ENCODE measurements around the gene HMOX1. TPM values are rescaled to one million over a fixed set of nuclear protein-coding genes. Genes with fewer than 3 reads are reported as not detected.

Gene HMOX1
- total RNA-seq, 2 experiments from 2014 or later, result 0.22 TPM; not detected in 1

DNA sequence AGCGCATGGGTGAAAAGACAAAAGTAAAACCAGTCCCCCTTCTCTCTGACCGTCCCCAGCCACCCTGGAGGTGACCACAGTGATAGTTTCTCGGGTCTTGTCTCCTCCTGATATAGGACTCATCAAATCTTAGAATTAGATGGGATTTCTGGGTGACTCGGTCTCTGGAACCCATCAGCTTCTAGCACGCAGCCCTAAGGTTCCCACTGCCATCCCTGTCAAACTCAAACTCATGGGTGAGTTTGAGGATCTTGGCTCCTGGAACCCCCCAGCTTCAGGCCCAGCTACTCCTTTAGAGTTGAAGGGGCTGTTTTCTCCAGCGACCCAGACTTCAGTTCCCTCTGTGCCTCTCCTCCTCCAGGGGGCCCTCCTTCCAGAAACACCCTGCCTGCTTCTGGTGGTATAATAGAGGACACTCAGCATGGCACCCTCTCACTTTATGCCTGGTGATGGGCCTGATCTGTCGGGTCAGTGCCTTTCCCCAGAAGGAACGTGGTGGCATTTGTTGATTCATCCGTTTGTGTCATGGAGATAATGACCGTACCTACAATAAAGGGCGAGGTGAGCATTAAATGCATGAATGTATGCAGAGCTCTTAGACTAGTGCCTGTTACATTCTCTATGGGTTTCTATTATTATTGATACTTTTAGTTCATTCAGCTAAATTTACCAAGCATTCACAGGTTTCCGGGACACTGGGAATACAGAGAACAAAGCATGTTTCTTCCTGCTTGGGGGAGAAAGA lies 50.8 kb downstream of the HMOX1 start:
- Mint-ChIP-seq H3K4me3 (no peak overlapping the region), H3K9me3 (peaks cover 7% of the 10 kb centered on the region), H3K4me1 (ENCODE audit: low read depth) (no peaks in the 10 kb centered on the region), H3K27me3 (no peaks in the 10 kb centered on the region), H3K27ac (peak overlapping the region; percentile 30), H3K36me3 (ENCODE audit: low read depth) (peaks cover 57% of the 10 kb centered on the region)
- ChIA-PET CTCF (interaction anchor here (0.9 to 5.4 kb wide), 12 partner anchors 10 to 153 kb away, joined by 3 to 29 read pairs (median 5); no protein-coding TSS in a partner anchor), POLR2A (interaction anchor here (1.1 to 16.6 kb wide), 3 partner anchors 11 to 148 kb away, joined by 3 to 237 read pairs (median 9); no protein-coding TSS in a partner anchor)
- TF ChIP-seq, protein P1, sequence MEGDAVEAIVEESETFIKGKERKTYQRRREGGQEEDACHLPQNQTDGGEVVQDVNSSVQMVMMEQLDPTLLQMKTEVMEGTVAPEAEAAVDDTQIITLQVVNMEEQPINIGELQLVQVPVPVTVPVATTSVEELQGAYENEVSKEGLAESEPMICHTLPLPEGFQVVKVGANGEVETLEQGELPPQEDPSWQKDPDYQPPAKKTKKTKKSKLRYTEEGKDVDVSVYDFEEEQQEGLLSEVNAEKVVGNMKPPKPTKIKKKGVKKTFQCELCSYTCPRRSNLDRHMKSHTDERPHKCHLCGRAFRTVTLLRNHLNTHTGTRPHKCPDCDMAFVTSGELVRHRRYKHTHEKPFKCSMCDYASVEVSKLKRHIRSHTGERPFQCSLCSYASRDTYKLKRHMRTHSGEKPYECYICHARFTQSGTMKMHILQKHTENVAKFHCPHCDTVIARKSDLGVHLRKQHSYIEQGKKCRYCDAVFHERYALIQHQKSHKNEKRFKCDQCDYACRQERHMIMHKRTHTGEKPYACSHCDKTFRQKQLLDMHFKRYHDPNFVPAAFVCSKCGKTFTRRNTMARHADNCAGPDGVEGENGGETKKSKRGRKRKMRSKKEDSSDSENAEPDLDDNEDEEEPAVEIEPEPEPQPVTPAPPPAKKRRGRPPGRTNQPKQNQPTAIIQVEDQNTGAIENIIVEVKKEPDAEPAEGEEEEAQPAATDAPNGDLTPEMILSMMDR (IDR thresholded peaks at IDR 0.05), result no peak
- DNase-seq (no peak), ATAC-seq (no peak)
- intact Hi-C loops (cut with micrococcal nuclease), result no loop called here

DNA sequence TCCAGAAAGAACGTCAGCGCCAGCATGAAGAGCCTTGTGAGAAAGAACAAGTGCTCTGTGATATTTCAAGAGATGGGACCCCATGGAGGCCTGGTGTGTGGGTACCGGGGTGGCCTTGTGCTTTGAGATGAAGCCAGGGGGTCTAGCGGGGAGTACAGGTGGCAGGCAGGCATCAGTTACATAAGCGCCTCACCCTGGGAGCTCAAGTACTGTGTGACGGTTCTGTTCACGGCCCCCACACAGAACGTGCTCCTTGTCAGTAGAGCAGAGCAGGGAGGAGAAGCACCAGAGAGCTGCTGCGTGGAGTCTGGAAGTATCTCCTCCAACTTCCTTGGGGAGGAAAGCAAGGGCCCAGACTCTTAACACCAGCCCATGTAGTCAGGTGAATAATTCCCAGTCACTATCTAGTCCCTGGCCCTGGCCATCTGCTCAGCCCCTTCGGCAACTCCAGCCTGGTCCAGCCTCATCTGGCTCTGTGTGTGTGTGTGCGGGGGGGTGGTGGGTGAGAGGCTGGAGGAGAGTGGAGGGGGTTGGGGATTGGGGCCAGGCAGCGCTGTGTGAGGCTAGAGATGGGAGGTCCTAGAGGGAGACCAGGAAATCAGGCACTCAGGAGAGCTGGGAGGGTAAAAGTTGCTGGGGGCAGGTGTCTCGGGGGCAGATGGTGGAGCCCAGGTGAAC lies 51.5 kb downstream of the HMOX1 start:
- ChIA-PET CTCF (interaction anchor here (1.8 to 5.4 kb wide), 2 partner anchors 9 to 12 kb away, joined by 7 to 29 read pairs; no protein-coding TSS in a partner anchor), POLR2A (interaction anchor here (1.3 to 16.6 kb wide), 2 partner anchors 24 to 56 kb away, joined by 3 to 237 read pairs; no protein-coding TSS in a partner anchor)
- Mint-ChIP-seq H3K4me3 (no peak overlapping the region), H3K27ac (peak overlapping the region; percentile 30), H3K4me1 (ENCODE audit: low read depth) (no peaks in the 10 kb centered on the region), H3K9me3 (peaks cover 7% of the 10 kb centered on the region), H3K36me3 (ENCODE audit: low read depth) (peaks cover 57% of the 10 kb centered on the region), H3K27me3 (no peaks in the 10 kb centered on the region)
- TF ChIP-seq, protein P1 (IDR thresholded peaks at IDR 0.05), result no peak
- intact Hi-C loops (cut with micrococcal nuclease), result no loop called here
- no peak for ATAC-seq
- no peak for DNase-seq

GRCh38 chr22:35434061-35434710 lies 53.3 kb downstream of the HMOX1 start:
- intact Hi-C loops (cut with micrococcal nuclease), result no loop called here
- ChIA-PET CTCF (interaction anchor here (1.1 kb wide), 1 partner anchor 83 kb away, joined by 3 read pairs; no protein-coding TSS in a partner anchor), POLR2A (interaction anchor here (0.7 to 1.8 kb wide), 5 partner anchors 17 to 83 kb away, joined by 3 to 10 read pairs (median 4); no protein-coding TSS in a partner anchor)
- ATAC-seq (no peak), DNase-seq (no peak)
- Mint-ChIP-seq H3K27me3 (no peaks in the 10 kb centered on the region), H3K36me3 (ENCODE audit: low read depth) (peaks cover 72% of the 10 kb centered on the region), H3K4me1 (ENCODE audit: low read depth) (no peaks in the 10 kb centered on the region), H3K9me3 (peaks cover 7% of the 10 kb centered on the region), H3K4me3 (no peak overlapping the region), H3K27ac (no peak overlapping the region)
- TF ChIP-seq, protein P1 (IDR thresholded peaks at IDR 0.05), result no peak

DNA sequence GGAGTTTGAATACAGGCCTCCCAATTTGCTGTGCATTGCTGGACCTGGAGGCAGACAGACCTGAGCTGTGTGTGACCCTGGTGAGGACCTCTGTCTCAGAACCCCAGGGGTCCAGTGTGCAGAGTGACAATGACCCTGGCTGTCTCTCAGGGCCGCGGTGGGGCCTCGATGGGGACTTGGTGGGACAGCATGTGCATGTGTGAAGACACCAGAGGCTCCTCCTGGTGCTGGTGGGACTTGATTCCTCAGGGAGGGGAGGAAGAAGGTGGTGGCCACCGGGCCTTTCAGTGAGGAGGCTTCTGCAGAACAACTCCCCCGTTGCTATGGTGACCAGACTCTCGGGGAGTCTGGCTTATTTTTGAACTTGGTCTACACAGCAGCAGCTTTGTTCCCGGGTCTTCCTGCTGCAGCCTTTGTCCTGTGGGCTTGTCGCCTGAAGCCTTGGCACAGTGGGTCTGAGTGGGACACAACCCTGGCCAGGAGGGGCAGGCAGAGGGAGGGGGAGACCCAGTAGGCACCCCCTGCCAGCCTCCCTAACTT lies 54.4 kb downstream of the HMOX1 start:
- ATAC-seq (no peak), DNase-seq (no peak)
- TF ChIP-seq, protein P1 (IDR thresholded peaks at IDR 0.05), result no peak
- peaks cover 70% of the 10 kb centered on the region for H3K36me3 Mint-ChIP-seq (ENCODE audit: low read depth)
- ChIA-PET POLR2A (interaction anchor here (1.5 to 1.8 kb wide), 2 partner anchors 24 to 31 kb away, joined by 3 to 10 read pairs; no protein-coding TSS in a partner anchor), CTCF (no interaction called here)
- H3K4me3 Mint-ChIP-seq, result no peak overlapping the region
- H3K27me3 Mint-ChIP-seq, result no peaks in the 10 kb centered on the region
- no peak overlapping the region for H3K27ac Mint-ChIP-seq
- H3K4me1 Mint-ChIP-seq (ENCODE audit: low read depth), result no peaks in the 10 kb centered on the region
- intact Hi-C loops (cut with micrococcal nuclease), result no loop called here
- peaks cover 7% of the 10 kb centered on the region for H3K9me3 Mint-ChIP-seq
